Stimulated activated CD4-positive, alpha-beta T cell treated with anti-CD3 and anti-CD28 coated beads, Interleukin-4, amount 100 ng/mL, for 1 hour (primary cell): Measurements from ENCODE around the gene IFI27L2.

ENCODE experiments used
- DNase-seq: peaks from one replicate; pipeline ENCODE4 v3.0.0-alpha.2; 2020

The IFI27L2 gene

GRCh38 chr14:94145902-94146527 lies 16.6 kb upstream of the IFI27L2 start:
- no peak for DNase-seq

- no peak for DNase-seq
Observed at GRCh38 chr14:94144765-94145164, 15.4 kb upstream of the IFI27L2 start.

GRCh38 chr14:94143711-94144110 lies 14.3 kb upstream of the IFI27L2 start:
- DNase-seq, result no peak

- no peak for DNase-seq
Observed at GRCh38 chr14:94143239-94143638, 13.8 kb upstream of the IFI27L2 start.

- no peak for DNase-seq
Observed at GRCh38 chr14:94142836-94143235, 13.4 kb upstream of the IFI27L2 start.

- DNase-seq, result no peak
Observed at GRCh38 chr14:94142247-94142646, 12.8 kb upstream of the IFI27L2 start.

- no peak for DNase-seq
Observed at GRCh38 chr14:94139421-94139820, 10.0 kb upstream of the IFI27L2 start.

GRCh38 chr14:94139006-94139405 lies 9.6 kb upstream of the IFI27L2 start:
- no peak for DNase-seq

GRCh38 chr14:94138251-94138650 lies 8.8 kb upstream of the IFI27L2 start:
- DNase-seq, result no peak

GRCh38 chr14:94136575-94137331 lies 7.3 kb upstream of the IFI27L2 start:
- DNase-seq, result peak; percentile 86

GRCh38 chr14:94135476-94135875 lies 6.1 kb upstream of the IFI27L2 start:
- DNase-seq, result no peak

- peak; percentile 42 for DNase-seq
Observed at GRCh38 chr14:94132285-94132887, 3.0 kb upstream of the IFI27L2 start.

- peak; percentile 13 for DNase-seq
Observed at GRCh38 chr14:94129758-94130414, 482 bp upstream of the IFI27L2 start.

GRCh38 chr14:94128216-94128839 lies 1.1 kb downstream of the IFI27L2 start:
- no peak for DNase-seq

- DNase-seq, result no peak
Observed at GRCh38 chr14:94127330-94127729, 2.1 kb downstream of the IFI27L2 start.

GRCh38 chr14:94126800-94127199 lies 2.6 kb downstream of the IFI27L2 start:
- no peak for DNase-seq

GRCh38 chr14:94126419-94126677 lies 3.1 kb downstream of the IFI27L2 start:
- no peak for DNase-seq

- no peak for DNase-seq
Observed at GRCh38 chr14:94125659-94126418, 3.6 kb downstream of the IFI27L2 start.

- no peak for DNase-seq
Observed at GRCh38 chr14:94124582-94125377, 4.6 kb downstream of the IFI27L2 start.

GRCh38 chr14:94123868-94124267 lies 5.5 kb downstream of the IFI27L2 start:
- DNase-seq, result no peak

- no peak for DNase-seq
Observed at GRCh38 chr14:94123296-94123695, 6.1 kb downstream of the IFI27L2 start.

GRCh38 chr14:94122438-94122837 lies 7.0 kb downstream of the IFI27L2 start:
- DNase-seq, result no peak
